Endothelial cell of umbilical vein (primary cell): ENCODE results near the gene BLTP2. TPM values are rescaled to one million over a fixed set of nuclear protein-coding genes. Genes with fewer than 3 reads are reported as not detected.

Experiments
- BruUV-seq: library from RNA; stranded (reverse); fragments of 400-500 nt; replicated peaks from 2 replicates; lab custom pipeline; 2021; lab: Mats Ljungman, UMichigan
- CTCF ChIA-PET: fragments of 300-600, 350-600 bp; sonication (Branson Sonifier 250); formaldehyde crosslinking; loops from one replicate; lab custom pipeline; 2021; ENCODE audit warnings: antibody characterized with exemption, inconsistent platforms; lab: Charles Lee
- POLR2A ChIA-PET: fragments of 300-600, 350-600 bp; sonication (Branson Sonifier 250); formaldehyde crosslinking; loops from one replicate; lab custom pipeline; 2021; ENCODE audit warnings: antibody characterized with exemption, inconsistent platforms; lab: Charles Lee
- DNase-seq: peaks from one replicate; pipeline ENCODE4 v3.0.0-alpha.2; 2011; ENCODE audit warnings: low read depth, low spot score
- FAIRE-seq: peaks from 2 replicates; lab custom pipeline; 2011; peaks lifted over from hg19 to GRCh38; lab: Jason Lieb, UNC
- H2AFZ ChIP-seq: 2 replicates; pipeline ENCODE4 v1.6.0; 2012; ENCODE audit warnings: low read depth, low read length, control low read depth, inconsistent platforms
- H3K27ac ChIP-seq: 2 replicates; pipeline ENCODE4 v1.5.1; 2011; ENCODE audit warnings: low read depth, mild to moderate bottlenecking, control low read depth, low read length, moderate library complexity; ENCODE audit not compliant: insufficient read depth
- H3K27me3 ChIP-seq, 2 experiments: 2 replicates each; pipeline versions ENCODE4 v1.6.0 to v1.6.1; 2011; ENCODE audit warnings: low read length in 2 of 2, mixed read lengths in 1 of 2; ENCODE audit not compliant: control insufficient read depth in 2 of 2, insufficient read depth in 2 of 2
- H3K36me3 ChIP-seq, 2 experiments: 2 replicates in 1 of 2; 3 replicates in 1 of 2; pipeline ENCODE4 v1.5.1; 2011; ENCODE audit warnings: low read length in 2 of 2, mild to moderate bottlenecking in 1 of 2, moderate library complexity in 1 of 2; ENCODE audit not compliant: control insufficient read depth in 2 of 2, insufficient read depth in 2 of 2; ENCODE audit errors: extremely low read depth in 1 of 2
- H3K4me1 ChIP-seq: 3 replicates; pipeline ENCODE4 v1.5.1; 2011; ENCODE audit warnings: mild to moderate bottlenecking, low read length; ENCODE audit not compliant: control insufficient read depth, insufficient read depth; ENCODE audit errors: extremely low read depth
- H3K4me2 ChIP-seq: 2 replicates; pipeline ENCODE4 v1.6.1; 2011; ENCODE audit warnings: low read length, control low read depth, mixed read lengths; ENCODE audit not compliant: insufficient read depth
- H3K4me3 ChIP-seq, 3 experiments: fragments of 200-600 bp in 1 of 3; sonication (generic), shearing (Covaris generic) in 1 of 3; replicated peaks in 1 of 3; 2 replicates each; pipeline ENCODE4 v1.5.1; 2011 to 2016; ENCODE audit warnings: control low read depth in 3 of 3, low read length in 3 of 3, mild to moderate bottlenecking in 2 of 3, inconsistent platforms in 1 of 3, low read depth in 1 of 3, moderate library complexity in 1 of 3; ENCODE audit not compliant: insufficient read depth in 1 of 3
- H3K79me2 ChIP-seq: 2 replicates; pipeline ENCODE4 v1.6.0; 2012; ENCODE audit warnings: low read length, inconsistent platforms; ENCODE audit not compliant: control insufficient read depth, insufficient read depth
- H3K9ac ChIP-seq: replicated peaks from 2 replicates; pipeline ENCODE3; 2011; ENCODE audit warnings: low read length, control low read depth; ENCODE audit not compliant: insufficient read depth; ENCODE audit errors: extremely low read depth
- H3K9me1 ChIP-seq: replicated peaks from 3 replicates; pipeline ENCODE4 v1.6.0; 2011; ENCODE audit warnings: mild to moderate bottlenecking, low read length; ENCODE audit not compliant: control insufficient read depth, insufficient read depth; ENCODE audit errors: extremely low read depth
- H3K9me3 ChIP-seq: replicated peaks from 2 replicates; pipeline ENCODE4 v1.5.1; 2012; ENCODE audit warnings: low read length, inconsistent platforms; ENCODE audit not compliant: control insufficient read depth, insufficient read depth
- H4K20me1 ChIP-seq: replicated peaks from 2 replicates; pipeline ENCODE3; 2011; ENCODE audit warnings: mild to moderate bottlenecking, low read length; ENCODE audit not compliant: control insufficient read depth, insufficient read depth; ENCODE audit errors: extremely low read depth
- CTCF ChIP-seq, 2 donors: IDR thresholded peaks; 1 replicate in 1 of 2; 2 replicates in 1 of 2; pipeline ENCODE4 v1.5.1; 2011; ENCODE audit warnings: low read length in 2 of 2, mild to moderate bottlenecking in 2 of 2, moderate library complexity in 2 of 2, control low read depth in 1 of 2, inconsistent platforms in 1 of 2, low read depth in 1 of 2; ENCODE audit not compliant: insufficient read depth in 1 of 2; ENCODE audit errors: extremely low read depth in 1 of 2
- EZH2 ChIP-seq: IDR thresholded peaks from 2 replicates; pipeline ENCODE4 v1.6.1; 2012; ENCODE audit warnings: borderline replicate concordance, low read depth, mild to moderate bottlenecking, moderate library complexity, low read length, inconsistent platforms; ENCODE audit not compliant: severe bottlenecking
- FOS ChIP-seq: IDR thresholded peaks from 2 replicates; pipeline ENCODE4 v1.6.1; 2011; ENCODE audit warnings: mild to moderate bottlenecking, low read length, moderate library complexity, borderline replicate concordance; ENCODE audit not compliant: insufficient read depth
- GATA2 ChIP-seq: IDR thresholded peaks from 2 replicates; pipeline ENCODE4 v1.7.0; 2011; ENCODE audit warnings: low read depth, mild to moderate bottlenecking, moderate library complexity, mixed read lengths, low read length; ENCODE audit not compliant: insufficient read length, insufficient read depth
- JUN ChIP-seq: IDR thresholded peaks from 2 replicates; pipeline ENCODE4 v1.6.1; 2011; ENCODE audit warnings: borderline replicate concordance, low read depth; ENCODE audit not compliant: insufficient read length, insufficient read depth
- MAX ChIP-seq: IDR thresholded peaks from 2 replicates; pipeline ENCODE4 v1.6.1; 2011; ENCODE audit not compliant: insufficient read depth, insufficient read length
- MYC ChIP-seq: IDR thresholded peaks from one replicate; pipeline ENCODE4 v1.6.1; 2011; ENCODE audit warnings: mild to moderate bottlenecking, low read depth, low read length
- POLR2A ChIP-seq: IDR thresholded peaks from 2 replicates; pipeline ENCODE4 v1.6.1; 2012; ENCODE audit warnings: low read depth, mild to moderate bottlenecking, control low read depth, low read length
- POLR2AphosphoS5 ChIP-seq: IDR thresholded peaks from 2 replicates; pipeline ENCODE4 v1.6.1; 2012; ENCODE audit warnings: low read depth, mild to moderate bottlenecking, control low read depth, low read length, moderate library complexity; ENCODE audit not compliant: insufficient read depth
- dilution Hi-C: fragments of 300-500 bp; cut with MboI; formaldehyde crosslinking; loops from one replicate; pipeline ENCODE4 v1.15.0; 2019; ENCODE audit warnings: low sequenced_read_pairs; ENCODE audit not compliant: extremely low pct_ligation_motif_present
- intact Hi-C: fragments of 100-400 bp; cut with micrococcal nuclease; formaldehyde crosslinking; loops from one replicate; pipeline ENCODE4 v1.10.0; 2022
- polyA plus RNA-seq, 4 experiments: library from polyadenylated mRNA; depleted of rRNA in 3 of 4; stranded (reverse) in 3 of 4; unstranded in 1 of 4; fragments of >200 nt; gene quantifications; 2 replicates each; pipeline versions ENCODE4 v1.2.1 to v1.2.3, GENCODE V29; 2011 to 2012; ENCODE audit warnings: missing spikeins in 1 of 4
- total RNA-seq: library from RNA; stranded (reverse); gene quantifications from 2 replicates; pipeline ENCODE4 v1.2.3, GENCODE V29; 2021

BLTP2 gene
- total and polyA plus RNA-seq, 2 donors (not counting 3 experiments of a cell fraction or from before 2014, with no cell fraction given) = 91.4 to 164 TPM

- Histone ChIP-seq H3K27ac (no peak within 1 kb of the TSS), H3K79me2 (no peaks in the 10 kb centered on the region), H3K27me3 (no peaks in the 10 kb centered on the region), H4K20me1 (no peaks in the 10 kb centered on the region), H3K9ac (no peak within 1 kb of the TSS), H3K9me1 (no peaks in the 10 kb centered on the region), H3K9me3 (no peaks in the 10 kb centered on the region), H2AFZ (no peak within 1 kb of the TSS), H3K4me2 (no peak within 1 kb of the TSS), H3K36me3 (peaks cover 27 to 30% of the 10 kb centered on the region in 2 experiments), H3K4me1 (peaks cover 7% of the 10 kb centered on the region), H3K4me3 (no peak within 1 kb of the TSS)
- dilution Hi-C loops = no loop called here
- CTCF ChIA-PET = interaction anchor here (2.0 to 4.9 kb wide), 6 partner anchors 8 to 120 kb away, joined by 7 to 64 read pairs (median 16); partner anchors contain the start of gene PIGS
- FAIRE-seq = no peak
- no TSS peak for BruUV-seq
- no peak for TF ChIP-seq MAX
- TF ChIP-seq MYC = no peak
- TF ChIP-seq GATA2 = no peak
- no peak for TF ChIP-seq JUN
- no peak for TF ChIP-seq POLR2AphosphoS5
- TF ChIP-seq CTCF (IDR thresholded peaks at IDR 0.05; ENCODE audit: extremely low read depth in 1 of 2, insufficient read depth in 1 of 2, low read depth in 1 of 2, low read length in 2 of 2) = no peak
- no peak for TF ChIP-seq EZH2
- TF ChIP-seq POLR2A = no peak
- TF ChIP-seq FOS = no peak
- intact Hi-C loops = loop anchor here (1.0 kb wide), 1 partner anchor 66 kb away; no protein-coding TSS in a partner anchor
- POLR2A ChIA-PET = no interaction called here
- no peak for DNase-seq
Observed at GRCh38 chr17:28613931-28614381, 31.0 kb downstream of the BLTP2 start, which contains the start of gene RSKR. Gene RSKR, minus strand, starts transcription at chr17:28614185. Its CDS starts 24 bp downstream, at chr17:28614161.
